ENCODE data around the gene ADRB1.

- TF ChIP-seq CTCF (IDR thresholded peaks at IDR 0.05; ENCODE audit: low read depth, low read length, missing input control) (no peak), RAD21 (IDR thresholded peaks at IDR 0.05) (no peak), NR2F2 (IDR thresholded peaks at IDR 0.05) (no peak), SP1 (IDR thresholded peaks at IDR 0.05) (no peak), REST (IDR thresholded peaks at IDR 0.05) (no peak), TAF1 (conservative IDR thresholded peaks at IDR 0.05) (no peak), JUND (IDR thresholded peaks at IDR 0.05) (no peak), YY1 (IDR thresholded peaks at IDR 0.05) (no peak), MAX (IDR thresholded peaks at IDR 0.05) (no peak), FOXA2 (IDR thresholded peaks at IDR 0.05) (no peak), ATF3 (IDR thresholded peaks at IDR 0.05) (no peak), ZBTB33 (IDR thresholded peaks at IDR 0.05) (no peak)
Observed at GRCh38 chr10:114095559-114096337, 52.1 kb downstream of the ADRB1 start.

Measured in liver (tissue), 3 donors.